GM12878 (cell line): Measurements from ENCODE around the gene ETF1. TPM values are rescaled to one million over a fixed set of nuclear protein-coding genes. Genes with fewer than 3 reads are reported as not detected.

Source experiments
- ATAC-seq: fragments of 200-7000 bp; cut with Tn5 transposase; 3 replicates; pipeline ENCODE4 v1.9.1; 2020; ENCODE audit warnings: mild to moderate bottlenecking, moderate library complexity
- BruUV-seq: library from RNA; stranded (reverse); fragments of 400-500 nt; replicated peaks from 2 replicates; lab custom pipeline; 2021; lab: Mats Ljungman, UMichigan
- CTCF ChIA-PET: fragments of 300-600 bp; sonication (Branson Sonifier 250); formaldehyde crosslinking; extraction: SDS; loops from one replicate; lab custom pipeline; 2021; ENCODE audit warnings: inconsistent platforms; lab: Yijun Ruan, JAX
- POLR2A ChIA-PET: fragments of 350-600 bp; formaldehyde crosslinking; extraction: SDS; loops from one replicate; lab custom pipeline; 2021; ENCODE audit warnings: inconsistent platforms; lab: Charles Lee
- RAD21 ChIA-PET: fragments of 300-600 bp; sonication (Branson Sonifier 250); formaldehyde crosslinking; loops from one replicate; lab custom pipeline; 2023; ENCODE audit warnings: antibody characterized with exemption; ENCODE audit not compliant: unreplicated experiment; lab: Charles Lee
- SMC1A ChIA-PET: fragments of 300-600 bp; sonication (Branson Sonifier 250); formaldehyde crosslinking; loops from one replicate; lab custom pipeline; 2023; ENCODE audit not compliant: unreplicated experiment, uncharacterized antibody; lab: Charles Lee
- DNase-seq: peaks from one replicate; pipeline ENCODE4 v3.0.0-alpha.2; 2011; ENCODE audit warnings: low read depth, low spot score
- FAIRE-seq: peaks from 3 replicates; lab custom pipeline; 2011; peaks lifted over from hg19 to GRCh38; lab: Jason Lieb, UNC
- H2AFZ ChIP-seq: 2 replicates; pipeline ENCODE4 v1.6.0; 2011; ENCODE audit warnings: low read depth, low read length, control low read depth; ENCODE audit not compliant: control insufficient read depth
- H3K27ac ChIP-seq: 2 replicates; pipeline ENCODE4 v1.5.1; 2011; ENCODE audit warnings: control low read depth; ENCODE audit not compliant: control insufficient read depth, insufficient read depth
- H3K27me3 ChIP-seq, 2 experiments: replicated peaks in 1 of 2; 2 replicates each; pipeline versions ENCODE4 v1.6.0 to v1.6.1; 2011; ENCODE audit warnings: low read length in 1 of 2; ENCODE audit not compliant: control insufficient read depth in 2 of 2, insufficient read depth in 2 of 2
- H3K36me3 ChIP-seq, 2 experiments: 2 replicates each; pipeline ENCODE4 v1.5.1; 2011; ENCODE audit warnings: low read length in 1 of 2; ENCODE audit not compliant: control insufficient read depth in 2 of 2, insufficient read depth in 2 of 2
- H3K4me1 ChIP-seq: 2 replicates; pipeline ENCODE4 v1.6.1; 2011; ENCODE audit warnings: mild to moderate bottlenecking, low read length, moderate library complexity, mixed read lengths; ENCODE audit not compliant: control insufficient read depth, insufficient read depth
- H3K4me2 ChIP-seq: 2 replicates; pipeline ENCODE4 v1.6.0; 2011; ENCODE audit warnings: control low read depth; ENCODE audit not compliant: control insufficient read depth, insufficient read depth
- H3K4me3 ChIP-seq: fragments of 200-600 bp; sonication (generic); 2 replicates; pipeline ENCODE4 v1.5.1; 2016
- H3K79me2 ChIP-seq: 2 replicates; pipeline ENCODE4 v1.6.0; 2011; ENCODE audit warnings: low read length; ENCODE audit not compliant: control insufficient read depth, insufficient read depth
- H3K9ac ChIP-seq: 2 replicates; pipeline ENCODE4 v1.8.0; 2011; ENCODE audit warnings: low read length, control low read depth, mixed read lengths; ENCODE audit not compliant: control insufficient read depth, insufficient read depth
- H3K9me3 ChIP-seq: replicated peaks from 3 replicates; pipeline ENCODE4 v1.5.1; 2011; ENCODE audit warnings: mild to moderate bottlenecking, low read length; ENCODE audit not compliant: control insufficient read depth, insufficient read depth
- H4K20me1 ChIP-seq: 2 replicates; pipeline ENCODE4 v1.6.0; 2011; ENCODE audit not compliant: control insufficient read depth, insufficient read depth
- CREM ChIP-seq: IDR thresholded peaks from 2 replicates; pipeline ENCODE4 v1.6.1; 2014; ENCODE audit warnings: antibody characterized with exemption, low read depth
- JUND ChIP-seq: IDR thresholded peaks from 2 replicates; pipeline ENCODE4 v1.6.1; 2012; ENCODE audit warnings: low read depth, mild to moderate bottlenecking, low read length, improper control_type of control experiment, moderate library complexity
- PML ChIP-seq: IDR thresholded peaks from 2 replicates; pipeline ENCODE4 v1.6.1; 2012; ENCODE audit warnings: low read length, inconsistent platforms
- POLR2A ChIP-seq: IDR thresholded peaks from 2 replicates; pipeline ENCODE4 v1.6.1; 2011; ENCODE audit warnings: low read depth, mild to moderate bottlenecking, low read length
- RB1 ChIP-seq: fragments of 450-650 bp; formaldehyde crosslinking; IDR thresholded peaks from 2 replicates; pipeline ENCODE4 v1.6.1; 2017; ENCODE audit warnings: mild to moderate bottlenecking, borderline replicate concordance
- RELA ChIP-seq: fragments of 450-650 bp; IDR thresholded peaks from 2 replicates; pipeline ENCODE4 v1.8.0; 2014; ENCODE audit warnings: borderline replicate concordance; ENCODE audit not compliant: partially characterized antibody
- SMAD1 ChIP-seq: fragments of 450-650 bp; IDR thresholded peaks from 2 replicates; pipeline ENCODE4 v1.6.1; 2018; ENCODE audit warnings: mild to moderate bottlenecking, low read depth; ENCODE audit not compliant: partially characterized antibody
- SMC3 ChIP-seq: IDR thresholded peaks from 2 replicates; pipeline ENCODE4 v1.6.1; 2011; ENCODE audit warnings: low read length, improper control_type of control experiment, borderline replicate concordance
- SUZ12 ChIP-seq: fragments of 200-600 bp; sonication (generic); IDR thresholded peaks from one replicate; pipeline ENCODE4 v1.6.1; 2018; ENCODE audit warnings: antibody characterized with exemption, mild to moderate bottlenecking; ENCODE audit not compliant: unreplicated experiment
- TCF7 ChIP-seq: IDR thresholded peaks from 2 replicates; pipeline ENCODE4 v1.6.1; 2014; ENCODE audit warnings: antibody characterized with exemption, borderline replicate concordance
- WRNIP1 ChIP-seq: IDR thresholded peaks from 2 replicates; pipeline ENCODE4 v1.6.1; 2011; ENCODE audit warnings: low read depth, low read length, improper control_type of control experiment, borderline replicate concordance
- ZNF274 ChIP-seq: IDR thresholded peaks from one replicate; pipeline ENCODE4 v1.8.0; 2011; ENCODE audit not compliant: insufficient read length, insufficient read depth
- WGBS: methylation state at CpG from one replicate; pipeline ENCODE4 v1.1.6; 2016; ENCODE audit warnings: low lambda C conversion rate; ENCODE audit not compliant: insufficient replicate concordance, insufficient coverage; ENCODE audit errors: missing lambda C conversion rate; 5-methylcytosine and 5-hydroxymethylcytosine counted together
- in situ Hi-C: fragments of 300-500 bp; cut with MboI; formaldehyde crosslinking; loops from 9 replicates; pipeline ENCODE4 v1.14.3; 2018; ENCODE audit warnings: mixed read lengths
- intact Hi-C: fragments of 100-400 bp; cut with micrococcal nuclease; formaldehyde crosslinking; loops from one replicate; pipeline ENCODE4 v1.14.2; 2022; ENCODE audit not compliant: unreplicated experiment
- polyA plus RNA-seq, 11 experiments: library from polyadenylated mRNA; depleted of rRNA in 4 of 11; unstranded in 6 of 11; stranded (reverse) in 5 of 11; fragments of >200 nt; fragmentation: Nextera tagmentation in 4 of 11; fragmentation: Illumina TruSeq in 1 of 11; extraction: Ambion mirVana in 4 of 11; extraction: Trizol in 1 of 11; gene quantifications; 1 replicate in 1 of 11; 2 replicates in 10 of 11; pipeline versions ENCODE4 v1.2.1 to v1.2.3, GENCODE V29; 2011 to 2016; ENCODE audit warnings: inconsistent platforms in 2 of 11, missing spikeins in 2 of 11, low read depth in 1 of 11
- total RNA-seq, 4 experiments: library from RNA; depleted of rRNA in 3 of 4; stranded (reverse); fragments of >200 nt in 3 of 4; fragmentation: Illumina TruSeq in 1 of 4; extraction: Trizol in 1 of 4; gene quantifications; 2 replicates each; pipeline versions ENCODE4 v1.2.1 to v1.2.3, GENCODE V29; 2013 to 2021

The ETF1 gene
- total and polyA plus RNA-seq, 10 of the 15 experiments (the other 5 are each of a cell fraction or from before 2014, with no cell fraction given) = 29.8 to 145 (median 108) TPM

- no peak overlapping the region for H3K27ac ChIP-seq
These were observed 27.8 kb upstream of the ETF1 start for GRCh38 chr5:138570871-138571270.

GRCh38 chr5:138569782-138570181, 26.7 kb upstream of the ETF1 start:
- RAD21 ChIA-PET = no interaction called here
- Histone ChIP-seq H3K36me3 (peaks cover 19 to 47% of the 10 kb centered on the region in 2 experiments), H3K4me1 (no peaks in the 10 kb centered on the region), H3K4me2 (0 out of 2 replicates have a peak overlapping the region, but pooled peaks have one; percentile 7), H3K4me3 (no peak overlapping the region), H4K20me1 (no peaks in the 10 kb centered on the region), H2AFZ (no peak overlapping the region), H3K27ac (no peak overlapping the region), H3K27me3 (no peaks in the 10 kb centered on the region), H3K9ac (no peak overlapping the region), H3K9me3 (no peaks in the 10 kb centered on the region), H3K79me2 (peaks cover 55% of the 10 kb centered on the region)
- FAIRE-seq (no peak), DNase-seq (no peak), ATAC-seq (no peak)
- TF ChIP-seq SMAD1 (no peak), RB1 (no peak), RELA (no peak), TCF7 (no peak), SMC3 (no peak), CREM (no peak), SUZ12 (no peak), JUND (no peak), ZNF274 (no peak), WRNIP1 (no peak)
- CTCF ChIA-PET = interaction anchor here (0.8 to 2.4 kb wide), 3 partner anchors 10 to 26 kb away, joined by 3 to 11 read pairs (median 6); no protein-coding TSS in a partner anchor
- no TSS peak for BruUV-seq
- in situ Hi-C loops (loop anchor here (10.0 kb wide), 1 partner anchor 695 kb away; no protein-coding TSS in a partner anchor), intact Hi-C loops (no loop called here)
- WGBS = 85% methylated on average over 7 of the region's 7 CpGs
- POLR2A ChIA-PET = no interaction called here
- SMC1A ChIA-PET = interaction anchor here (1.9 to 2.3 kb wide), 2 partner anchors 15 to 66 kb away, joined by 6 to 7 read pairs; no protein-coding TSS in a partner anchor

More at GRCh38 chr5:138570871-138571270, 27.8 kb upstream of the ETF1 start:
- WGBS = 90% methylated on average over 9 of the region's 9 CpGs
- no peak for ATAC-seq
- H3K4me2 ChIP-seq = no peak overlapping the region
- BruUV-seq = no TSS peak
- H3K4me1 ChIP-seq = no peaks in the 10 kb centered on the region
- FAIRE-seq = no peak
- TF ChIP-seq PML = no peak
- 0 out of 2 replicates have a peak, but pooled peaks have one; percentile 33 for TF ChIP-seq POLR2A
- no peaks in the 10 kb centered on the region for H4K20me1 ChIP-seq
- no peaks in the 10 kb centered on the region for H3K27me3 ChIP-seq
- CTCF ChIA-PET = no interaction called here
- peaks cover 15 to 38% of the 10 kb centered on the region in 2 experiments for H3K36me3 ChIP-seq
- no peak overlapping the region for H2AFZ ChIP-seq
- in situ Hi-C loops = loop anchor here (10.0 kb wide), 1 partner anchor 694 kb away; no protein-coding TSS in a partner anchor
- H3K9ac ChIP-seq = no peak overlapping the region
- SMC1A ChIA-PET = no interaction called here
- no peak overlapping the region for H3K4me3 ChIP-seq
- DNase-seq = no peak
- H3K9me3 ChIP-seq = no peaks in the 10 kb centered on the region
- intact Hi-C loops = no loop called here
- RAD21 ChIA-PET = no interaction called here
- POLR2A ChIA-PET = no interaction called here
- peaks cover 55% of the 10 kb centered on the region for H3K79me2 ChIP-seq
